Activated T-helper 1 cell treated with Interleukin-2 at 50 U/mL for 16 hours (primary cell): ENCODE data around the gene USF3.

Experiments used
- DNase-seq: peaks from one replicate; pipeline ENCODE4 v3.0.0-alpha.2; 2020; ENCODE audit warnings: low read depth

Gene USF3, protein sequence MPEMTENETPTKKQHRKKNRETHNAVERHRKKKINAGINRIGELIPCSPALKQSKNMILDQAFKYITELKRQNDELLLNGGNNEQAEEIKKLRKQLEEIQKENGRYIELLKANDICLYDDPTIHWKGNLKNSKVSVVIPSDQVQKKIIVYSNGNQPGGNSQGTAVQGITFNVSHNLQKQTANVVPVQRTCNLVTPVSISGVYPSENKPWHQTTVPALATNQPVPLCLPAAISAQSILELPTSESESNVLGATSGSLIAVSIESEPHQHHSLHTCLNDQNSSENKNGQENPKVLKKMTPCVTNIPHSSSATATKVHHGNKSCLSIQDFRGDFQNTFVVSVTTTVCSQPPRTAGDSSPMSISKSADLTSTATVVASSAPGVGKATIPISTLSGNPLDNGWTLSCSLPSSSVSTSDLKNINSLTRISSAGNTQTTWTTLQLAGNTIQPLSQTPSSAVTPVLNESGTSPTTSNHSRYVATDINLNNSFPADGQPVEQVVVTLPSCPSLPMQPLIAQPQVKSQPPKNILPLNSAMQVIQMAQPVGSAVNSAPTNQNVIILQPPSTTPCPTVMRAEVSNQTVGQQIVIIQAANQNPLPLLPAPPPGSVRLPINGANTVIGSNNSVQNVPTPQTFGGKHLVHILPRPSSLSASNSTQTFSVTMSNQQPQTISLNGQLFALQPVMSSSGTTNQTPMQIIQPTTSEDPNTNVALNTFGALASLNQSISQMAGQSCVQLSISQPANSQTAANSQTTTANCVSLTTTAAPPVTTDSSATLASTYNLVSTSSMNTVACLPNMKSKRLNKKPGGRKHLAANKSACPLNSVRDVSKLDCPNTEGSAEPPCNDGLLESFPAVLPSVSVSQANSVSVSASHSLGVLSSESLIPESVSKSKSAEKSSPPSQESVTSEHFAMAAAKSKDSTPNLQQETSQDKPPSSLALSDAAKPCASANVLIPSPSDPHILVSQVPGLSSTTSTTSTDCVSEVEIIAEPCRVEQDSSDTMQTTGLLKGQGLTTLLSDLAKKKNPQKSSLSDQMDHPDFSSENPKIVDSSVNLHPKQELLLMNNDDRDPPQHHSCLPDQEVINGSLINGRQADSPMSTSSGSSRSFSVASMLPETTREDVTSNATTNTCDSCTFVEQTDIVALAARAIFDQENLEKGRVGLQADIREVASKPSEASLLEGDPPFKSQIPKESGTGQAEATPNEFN (N-terminal part only)

DNA sequence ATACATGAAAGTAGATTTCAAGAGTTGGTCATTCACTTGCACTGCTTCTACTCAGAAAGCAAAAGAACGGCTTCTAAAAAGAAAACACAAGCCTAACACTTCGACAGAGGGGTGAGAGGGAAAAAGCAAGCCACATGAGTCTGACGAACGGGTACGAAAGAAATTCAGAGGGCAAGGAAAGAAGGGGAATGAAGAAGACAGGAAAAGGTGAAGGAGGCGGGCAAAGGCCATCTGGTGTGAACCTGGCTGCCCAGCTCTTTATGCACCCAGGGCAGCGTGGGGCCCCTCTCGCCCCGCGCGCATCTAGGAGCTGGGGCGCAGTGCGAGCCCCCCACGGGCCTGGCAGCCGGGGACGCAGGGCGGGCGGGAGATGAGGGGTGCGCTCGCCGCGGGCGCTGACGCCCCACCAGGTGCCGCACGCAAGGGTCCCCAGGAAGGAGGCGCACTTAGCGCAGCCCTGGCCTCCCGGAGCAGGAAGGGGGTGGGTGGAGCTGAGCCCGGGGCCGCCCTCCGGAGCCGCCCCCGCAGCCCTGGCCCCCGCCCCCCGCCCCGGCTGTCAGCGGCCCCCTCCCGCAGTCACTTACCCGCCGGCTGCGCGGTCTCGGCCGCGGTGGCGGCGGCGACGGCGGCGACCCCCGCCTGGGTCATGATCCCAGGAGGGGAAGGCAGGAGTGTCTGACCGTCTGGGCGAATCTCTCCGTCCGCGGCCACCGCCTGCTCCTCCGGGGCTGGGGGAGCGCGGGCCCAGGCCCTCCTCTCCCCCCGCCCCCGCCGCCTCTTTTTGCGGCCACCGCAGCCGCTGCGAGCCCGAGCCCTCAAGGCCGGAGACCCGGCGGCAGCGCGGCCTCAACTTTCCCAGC is at the start of gene USF3:
TSS of gene USF3 (minus strand) at position 857 of the 860 bp plus-strand sequence. CDS start 21,764 bp downstream, outside the sequence.
- peak; percentile 76 for DNase-seq

DNA sequence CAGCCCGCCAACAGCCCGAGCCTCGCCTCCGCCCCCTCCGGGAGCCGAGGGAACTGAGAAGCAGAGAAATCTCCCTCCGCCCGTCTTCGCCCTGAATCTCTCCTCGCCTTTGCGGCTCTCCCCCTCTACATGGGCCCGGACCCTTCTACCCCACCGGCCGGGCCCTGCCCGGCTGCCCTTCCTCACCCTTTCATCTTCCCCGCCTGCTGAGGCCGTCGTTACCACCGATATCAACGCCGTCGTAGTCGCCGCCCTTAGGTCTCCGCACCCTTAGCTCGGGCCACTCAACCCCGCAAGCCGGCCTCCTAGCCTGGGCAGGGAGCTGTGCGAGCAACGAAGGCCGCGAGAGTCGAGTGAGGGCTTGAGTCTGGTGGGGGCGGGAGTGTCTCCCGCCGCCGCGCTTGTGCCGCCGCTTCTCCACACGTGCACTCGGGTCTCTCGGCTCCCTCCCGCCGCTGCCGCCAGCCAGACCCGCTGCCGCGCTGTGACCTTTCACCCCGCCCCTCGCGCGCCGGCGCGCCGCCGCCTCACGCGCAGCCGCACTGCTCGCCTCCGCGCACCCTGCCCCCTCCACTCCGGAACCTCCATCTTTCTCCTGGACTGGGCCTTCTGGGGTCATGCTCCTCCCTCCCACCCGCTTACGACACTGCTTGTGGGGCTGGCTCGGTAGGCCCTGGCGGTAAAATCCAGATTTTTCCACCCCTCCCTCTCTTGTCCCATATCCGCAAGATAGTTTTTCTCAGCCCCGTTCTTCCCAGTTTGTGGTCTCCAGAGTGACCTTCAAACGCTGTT is 49.5 kb upstream of the USF3 start, which contains the start of gene NAA50:
TSS of gene NAA50 (minus strand) at position 494 of the 792 bp plus-strand sequence. CDS start at position 194, 300 bp downstream.
- peak; percentile 90 for DNase-seq

DNA sequence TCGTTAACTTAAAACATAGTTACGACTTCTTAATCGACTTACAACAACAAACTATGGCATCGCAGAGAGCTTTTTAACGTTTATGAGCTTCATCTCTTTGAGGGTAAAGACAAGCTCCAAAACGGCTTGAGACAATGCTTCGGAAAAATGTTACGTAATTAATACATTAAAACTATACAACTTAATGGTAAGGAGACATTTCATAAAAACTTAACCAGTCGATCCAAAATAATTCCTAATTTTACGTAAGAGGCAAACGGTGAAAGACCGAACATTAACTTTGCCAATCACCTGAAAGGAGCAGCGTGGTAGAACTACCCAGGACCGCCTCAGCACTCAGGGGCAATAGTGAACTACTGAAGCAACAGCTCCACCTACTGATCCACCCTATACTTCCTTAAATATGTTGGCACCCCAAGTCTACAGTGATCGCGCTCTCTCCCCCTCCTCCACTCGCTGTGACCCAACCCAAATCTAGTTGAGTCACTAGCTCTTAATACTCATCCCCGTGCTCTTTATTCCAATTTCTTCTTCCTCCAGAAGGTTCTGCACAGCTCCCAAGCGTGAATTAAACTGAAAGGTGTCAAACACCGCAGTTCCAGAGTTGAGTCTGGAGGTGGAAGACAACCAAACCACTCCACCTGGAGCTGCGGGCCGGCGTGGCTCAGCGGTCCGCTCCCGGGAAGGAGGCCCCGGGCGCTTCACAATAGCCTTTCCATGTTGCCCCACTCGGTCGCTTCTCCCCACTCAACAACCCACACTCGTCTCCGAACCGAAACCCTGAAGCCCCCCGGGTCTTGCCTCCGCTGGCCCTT is 48.7 kb upstream of the USF3 start:
- peak; percentile 58 for DNase-seq

DNA sequence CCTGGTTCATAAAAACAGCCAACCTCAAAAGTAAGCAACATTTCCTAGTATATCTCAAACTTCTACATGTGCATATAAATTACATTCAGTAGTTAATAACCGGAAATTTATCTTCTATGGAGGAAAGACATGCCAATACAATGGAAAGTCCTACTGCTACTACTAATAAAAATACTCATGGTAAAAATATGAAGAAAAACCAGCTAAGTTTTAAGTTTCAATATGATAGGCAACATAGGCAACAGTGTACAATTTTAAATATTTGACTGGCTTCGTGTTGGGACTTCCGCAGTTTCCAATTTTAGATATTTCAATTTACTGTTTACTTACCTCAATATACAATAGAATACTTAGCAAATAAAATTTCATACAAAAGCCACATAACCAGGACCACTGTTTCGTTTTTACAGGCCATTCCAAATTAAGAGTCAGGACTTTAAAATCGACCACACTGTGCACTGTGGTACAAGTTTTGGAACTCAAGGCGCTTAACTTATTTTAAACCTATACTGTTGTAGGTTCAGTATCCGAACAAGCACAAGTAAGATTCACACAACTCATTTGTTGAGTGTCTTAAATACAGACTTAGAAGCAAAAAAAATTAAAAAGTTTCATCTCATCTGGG is 46.7 kb upstream of the USF3 start:
- DNase-seq = no peak

DNA sequence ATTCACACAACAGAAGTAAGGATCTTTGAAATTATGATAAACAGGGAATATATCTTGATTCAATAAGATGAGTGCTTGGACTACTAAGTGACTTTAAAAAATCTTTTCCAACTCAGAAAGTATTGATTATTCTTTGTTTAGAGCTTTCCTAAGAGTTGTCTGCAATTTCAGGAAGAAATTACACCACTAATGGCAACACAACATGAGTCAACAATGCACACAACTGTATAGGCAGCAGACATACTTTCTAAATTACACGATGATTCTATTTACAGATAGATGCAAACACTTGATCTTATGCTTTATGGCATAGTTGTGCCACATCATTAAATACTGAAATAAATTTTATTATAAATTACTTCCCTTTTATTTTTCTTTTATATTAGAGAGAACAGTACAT is 45.2 kb upstream of the USF3 start:
- DNase-seq = no peak

DNA sequence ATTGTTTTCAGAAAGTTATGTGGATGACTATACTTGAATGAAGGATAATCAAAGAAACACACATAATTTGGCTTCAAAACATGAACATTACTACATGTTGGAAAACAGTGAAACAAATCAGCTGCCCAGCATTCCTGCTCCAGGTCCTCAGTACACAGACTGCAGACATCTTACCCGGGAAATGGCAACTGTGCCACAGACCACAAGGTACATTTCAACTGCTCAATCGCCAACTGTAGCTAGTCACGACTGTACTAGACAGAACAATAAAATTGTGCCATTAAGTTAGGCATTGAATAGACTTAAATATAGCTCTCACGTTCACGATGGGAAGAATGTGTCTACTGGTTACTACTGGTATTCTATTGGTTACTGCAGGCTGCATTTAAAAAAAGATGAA is 44.6 kb upstream of the USF3 start:
- DNase-seq = no peak

DNA sequence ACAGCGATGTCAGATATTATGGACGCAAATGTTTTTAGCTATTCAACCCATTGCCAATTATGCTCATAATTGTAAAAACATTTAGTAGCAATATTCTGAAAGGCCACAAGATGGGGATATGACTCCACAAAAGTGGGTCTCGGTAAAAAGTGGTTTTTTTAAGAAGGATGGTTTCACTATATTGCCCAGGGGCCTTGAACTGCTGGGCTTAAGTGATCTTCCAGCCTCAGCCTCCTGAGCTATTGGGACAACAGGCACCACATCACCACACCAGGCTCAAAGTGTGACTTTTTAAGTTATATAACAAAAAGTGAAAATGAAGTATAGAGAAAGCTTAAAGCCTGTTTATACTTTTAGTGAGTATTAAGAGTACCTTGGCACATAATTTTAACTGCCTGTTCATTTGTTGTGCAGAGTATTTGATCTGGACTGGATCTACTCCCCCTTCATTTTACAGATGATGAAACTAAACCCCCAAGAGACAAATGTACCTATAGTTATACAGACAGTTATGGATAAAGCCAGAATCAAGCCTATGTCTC is 40.2 kb upstream of the USF3 start:
- DNase-seq = no peak

DNA sequence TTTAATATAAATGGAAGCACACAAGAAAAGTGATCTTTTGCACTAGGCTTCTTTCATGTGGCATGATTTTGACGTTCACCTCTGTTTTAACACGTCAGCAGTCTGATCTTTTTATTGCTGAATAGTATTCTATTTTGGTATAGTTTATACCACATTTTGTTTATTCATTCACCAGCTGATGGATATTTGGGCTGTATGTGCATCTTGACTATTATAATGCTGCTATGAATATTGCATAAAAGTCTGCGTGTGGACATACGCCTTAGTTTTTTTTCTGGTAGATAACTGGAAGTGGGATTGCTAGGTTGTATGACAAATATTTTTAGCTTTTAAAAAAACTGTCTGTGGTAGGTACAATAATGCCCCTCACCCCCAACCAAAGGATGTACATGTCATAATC is 35.3 kb upstream of the USF3 start:
- DNase-seq = no peak

DNA sequence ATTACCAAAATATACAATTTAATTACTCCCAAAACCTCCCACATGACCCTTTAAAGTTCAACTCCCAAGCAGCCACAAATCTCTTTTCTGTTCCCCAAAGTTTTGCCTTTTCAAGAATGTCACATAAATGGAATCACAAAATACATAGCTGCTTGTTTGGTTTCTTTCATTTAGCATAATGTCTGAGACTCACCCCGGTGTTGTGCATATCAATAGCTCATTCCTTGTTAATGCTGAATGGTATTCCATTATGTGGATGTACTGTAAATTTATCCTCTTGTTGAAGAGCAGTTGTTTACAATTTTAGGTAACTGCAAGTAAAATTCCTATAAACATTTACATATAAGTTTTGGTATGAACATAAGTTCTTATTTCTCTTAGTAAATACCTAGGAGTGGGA is 34.1 kb upstream of the USF3 start:
- no peak for DNase-seq

DNA sequence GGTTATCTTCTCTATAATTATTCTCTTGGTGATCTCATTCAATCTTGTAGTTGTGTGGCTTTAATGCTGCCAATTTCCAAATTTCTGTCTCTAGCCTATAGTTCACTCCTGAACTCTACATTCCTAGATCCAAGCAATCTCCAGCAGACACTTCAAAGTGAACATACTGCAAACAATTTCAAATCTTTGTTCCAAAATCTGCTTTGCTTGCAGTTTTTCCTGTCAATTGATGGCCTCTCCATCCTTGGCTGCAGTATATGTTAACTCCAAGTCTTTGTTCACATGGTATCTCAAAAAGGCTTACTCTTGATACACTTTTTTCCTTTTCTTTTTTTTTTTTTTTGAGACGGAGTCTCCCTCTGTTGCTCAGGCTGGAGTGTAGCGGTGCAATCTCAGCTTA is 32.2 kb upstream of the USF3 start:
- no peak for DNase-seq

DNA sequence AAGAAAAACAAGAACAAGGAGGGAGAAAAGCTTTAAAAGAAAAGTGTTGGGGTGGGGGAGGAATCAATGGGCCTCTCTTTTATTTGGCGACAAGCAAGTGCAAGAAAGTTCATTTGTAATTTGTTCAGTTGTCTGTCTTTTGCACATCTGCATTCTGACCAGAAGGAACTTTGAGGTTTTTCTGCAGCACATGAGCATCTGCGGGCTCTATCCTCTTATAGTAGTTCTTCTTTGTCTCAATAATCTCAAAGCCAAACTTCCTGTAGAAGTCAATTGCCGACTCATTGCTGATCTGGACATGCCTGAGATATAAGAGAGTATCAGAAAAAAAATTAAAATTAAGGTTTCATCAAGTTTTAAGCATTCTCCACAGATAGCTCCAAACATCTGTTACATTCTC is 25.2 kb upstream of the USF3 start:
- no peak for DNase-seq

DNA sequence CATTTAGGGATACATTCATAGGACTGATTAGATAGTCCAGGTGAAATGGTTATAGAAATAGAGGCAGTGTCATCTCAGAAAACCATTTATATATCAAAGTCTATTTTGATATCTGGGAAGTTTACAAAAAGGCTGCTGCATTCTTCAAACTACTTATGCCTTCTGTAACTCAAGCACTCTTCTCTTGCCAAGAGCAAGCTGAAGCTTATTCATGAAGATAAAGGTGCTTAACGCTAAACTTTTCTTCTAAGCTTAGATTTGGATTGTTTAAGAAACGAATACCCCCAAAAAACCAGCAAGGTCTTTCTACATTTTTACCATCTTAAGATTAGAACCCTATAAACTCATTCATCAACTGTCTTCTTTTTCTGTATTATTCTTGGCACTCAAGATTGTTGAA is 23.3 kb upstream of the USF3 start:
- DNase-seq = no peak

DNA sequence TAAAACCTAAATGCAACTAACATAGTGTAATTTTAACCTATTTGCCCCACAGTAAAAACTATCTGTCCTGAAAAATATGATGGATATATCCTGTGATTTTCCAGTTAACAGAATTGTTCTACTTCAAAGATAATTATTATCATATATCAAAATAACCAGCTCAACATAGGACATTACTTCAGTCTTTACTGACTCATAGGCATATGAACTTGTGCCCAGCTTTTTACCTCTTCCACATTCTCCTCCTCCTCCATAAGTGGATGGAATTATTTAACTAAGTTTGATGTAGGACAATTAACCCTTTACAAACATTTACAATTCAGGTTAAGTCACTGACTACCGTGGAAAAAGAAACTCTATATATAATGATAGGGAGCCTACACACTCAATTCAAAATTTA is 22.9 kb upstream of the USF3 start:
- no peak for DNase-seq

DNA sequence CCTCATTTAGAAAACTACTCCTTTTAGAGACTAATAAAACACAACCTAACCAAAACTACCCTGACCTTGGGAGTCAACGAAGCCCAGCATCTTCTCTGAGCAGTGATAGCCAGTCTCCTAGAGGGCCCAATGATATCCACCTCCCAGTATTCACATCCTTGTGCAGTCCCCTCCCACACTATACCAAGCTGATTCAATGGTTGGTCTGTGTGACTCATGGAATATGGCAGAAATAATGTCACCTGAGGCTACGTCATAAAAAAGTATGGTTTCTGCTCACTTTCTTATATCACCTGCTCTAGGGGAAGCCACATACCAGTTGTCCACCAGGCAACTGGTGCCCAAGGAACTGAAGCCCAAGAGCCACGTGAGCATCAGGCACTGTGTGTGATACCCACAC is 21.4 kb upstream of the USF3 start:
- no peak for DNase-seq

DNA sequence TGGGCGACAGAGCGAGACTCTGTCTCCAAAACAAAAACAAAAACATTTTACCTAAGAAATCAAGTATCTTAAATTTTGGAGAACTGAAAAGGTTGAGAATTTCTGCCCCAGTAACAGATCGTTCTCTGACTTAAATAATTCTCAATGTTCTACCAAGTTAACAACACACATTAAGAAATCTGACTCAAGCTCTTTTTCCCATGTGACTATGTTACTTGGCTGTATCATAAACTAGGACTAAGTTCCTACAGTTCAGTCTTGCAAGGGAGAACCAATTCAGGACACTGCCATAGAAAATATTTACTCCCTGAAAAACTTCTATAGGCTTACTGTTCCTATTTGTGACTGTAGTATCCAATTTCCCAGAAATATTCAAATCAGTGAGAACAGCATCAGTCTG is 20.9 kb upstream of the USF3 start:
- no peak for DNase-seq

DNA sequence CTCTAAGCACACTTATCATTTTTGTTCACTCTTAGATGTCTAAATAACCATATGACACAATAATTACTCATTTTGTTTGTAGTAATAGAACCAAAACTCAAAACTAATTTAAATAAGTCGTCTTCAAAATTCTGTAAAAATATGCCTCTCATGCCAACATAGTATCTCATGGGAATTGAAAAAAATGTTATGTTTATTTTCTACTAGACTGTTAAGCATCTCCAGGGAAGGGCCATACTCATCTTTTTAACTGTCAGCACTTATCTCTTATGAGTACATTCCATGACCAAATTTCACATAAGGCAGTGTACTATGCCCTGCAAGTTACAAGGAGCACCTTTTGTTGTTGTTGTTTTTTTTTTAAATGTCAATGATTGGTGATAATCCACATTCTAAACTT is 18.3 kb upstream of the USF3 start:
- DNase-seq = no peak

DNA sequence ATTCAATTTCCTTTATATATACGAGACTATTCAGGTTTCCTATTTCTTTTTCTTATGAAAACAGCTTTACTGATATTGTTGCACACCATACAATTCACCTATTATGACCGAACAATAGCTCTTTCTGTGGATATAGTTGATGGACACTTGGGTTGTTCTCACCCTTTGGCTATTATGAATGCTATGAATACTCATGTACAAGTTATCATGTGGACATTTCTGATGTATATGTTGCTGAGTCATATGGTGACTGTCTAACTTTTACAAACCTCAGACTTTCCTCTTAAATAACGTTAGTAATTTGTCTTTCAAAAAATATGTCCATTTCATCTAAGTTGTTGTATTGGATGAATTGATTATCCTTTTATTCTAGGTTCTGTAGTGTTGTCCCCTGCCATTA is 15.7 kb upstream of the USF3 start:
- no peak for DNase-seq

DNA sequence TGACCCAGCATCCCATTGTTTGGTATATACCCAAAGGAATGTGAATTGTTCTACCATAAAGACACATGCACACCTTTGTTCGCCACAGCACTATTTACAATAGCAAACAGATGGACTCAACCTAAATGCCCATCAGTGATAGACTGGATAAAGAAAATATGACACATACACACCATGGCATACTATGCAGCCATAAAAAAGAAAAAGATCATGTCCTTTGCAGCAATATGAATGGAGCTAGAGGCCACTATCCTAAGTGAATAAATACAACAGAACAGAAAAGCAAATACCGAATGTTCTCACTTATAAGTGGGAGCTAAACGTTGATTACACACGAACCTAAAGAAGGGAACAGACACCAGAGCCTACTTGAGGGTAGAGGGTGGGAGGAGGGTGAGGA is 11.4 kb upstream of the USF3 start:
- DNase-seq = no peak

DNA sequence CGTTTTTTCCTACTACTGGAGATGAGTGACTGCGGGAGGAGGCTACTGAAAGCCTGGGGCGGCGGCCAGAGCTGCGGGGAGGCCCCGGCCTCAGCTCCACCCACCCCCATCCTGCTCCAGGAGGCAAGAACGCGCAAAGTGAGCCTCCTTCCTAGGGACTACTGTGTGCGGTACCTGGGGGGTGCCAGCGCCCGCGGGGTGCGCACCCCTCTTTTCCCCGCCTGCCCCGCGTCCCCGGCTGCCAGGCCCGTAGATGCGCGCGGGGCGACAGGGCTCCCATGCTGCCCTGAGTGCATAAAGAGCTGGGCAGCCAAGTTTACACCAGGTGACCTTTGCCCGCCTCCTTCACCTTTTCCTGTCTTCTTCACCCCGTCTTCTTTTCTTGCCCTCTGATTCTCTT is 2.5 kb upstream of the USF3 start:
- no peak for DNase-seq
